Karpas-422 (cell line): ENCODE measurements around the gene CHN2. TPM values are rescaled to one million over a fixed set of nuclear protein-coding genes. Genes with fewer than 3 reads are reported as not detected.

Experiments
- DNase-seq: peaks from one replicate; pipeline ENCODE4 v3.0.0-alpha.2; 2015
- H2AFZ ChIP-seq: fragments of 200-600 bp; sonication (generic); 2 replicates; pipeline ENCODE4 v1.6.1; 2014; ENCODE audit warnings: antibody characterized with exemption, low read length, mixed read lengths
- H3K27ac ChIP-seq: fragments of 200-600 bp; sonication (generic); 2 replicates; pipeline ENCODE4 v1.5.1; 2014; ENCODE audit warnings: mild to moderate bottlenecking, low read length, moderate library complexity
- H3K27me3 ChIP-seq: fragments of 200-600 bp; sonication (generic); 2 replicates; pipeline ENCODE4 v1.6.1; 2014; ENCODE audit warnings: low read length, mixed read lengths
- H3K36me3 ChIP-seq: fragments of 200-600 bp; sonication (generic); 2 replicates; pipeline ENCODE4 v1.6.1; 2014; ENCODE audit warnings: low read length, mixed read lengths; ENCODE audit not compliant: insufficient read depth
- H3K4me1 ChIP-seq: fragments of 200-600 bp; sonication (generic); 2 replicates; pipeline ENCODE4 v1.6.1; 2014; ENCODE audit warnings: mild to moderate bottlenecking, low read length, mixed read lengths
- H3K4me2 ChIP-seq: fragments of 200-600 bp; sonication (generic); 2 replicates; pipeline ENCODE4 v1.6.1; 2014; ENCODE audit warnings: low read length, low read depth, mild to moderate bottlenecking; ENCODE audit not compliant: poor library complexity, severe bottlenecking
- H3K4me3 ChIP-seq: fragments of 200-600 bp; sonication (generic); 2 replicates; pipeline ENCODE4 v1.5.1; 2014; ENCODE audit warnings: mild to moderate bottlenecking, antibody characterized with exemption, low read length, mixed read lengths
- H3K79me2 ChIP-seq: fragments of 200-600 bp; sonication (generic); 2 replicates; pipeline ENCODE4 v1.6.1; 2014; ENCODE audit warnings: mild to moderate bottlenecking, low read length, mixed read lengths
- H3K9ac ChIP-seq: fragments of 200-600 bp; sonication (generic); 2 replicates; pipeline ENCODE4 v1.6.0; 2014; ENCODE audit warnings: low read length
- H3K9me2 ChIP-seq: fragments of 200-600 bp; sonication (generic), shearing (Covaris generic); replicated peaks from 2 replicates; pipeline ENCODE4 v1.6.0; 2014; ENCODE audit warnings: mild to moderate bottlenecking, low read length, moderate library complexity; ENCODE audit not compliant: insufficient read depth
- H3K9me3 ChIP-seq: fragments of 300-700, 200-600 bp; sonication (generic); 2 replicates; pipeline ENCODE4 v1.6.1; 2014; ENCODE audit warnings: low read length, mixed read lengths
- H4K20me1 ChIP-seq: fragments of 200-600 bp; sonication (generic); 2 replicates; pipeline ENCODE4 v1.6.1; 2014; ENCODE audit warnings: mild to moderate bottlenecking, antibody characterized with exemption, low read length, low read depth; ENCODE audit not compliant: insufficient read depth
- total RNA-seq: library from RNA; depleted of rRNA; stranded (reverse); fragments of >200 nt; shearing (Covaris generic); gene quantifications from 2 replicates; pipeline ENCODE4 v1.2.3, GENCODE V29; 2014; ENCODE audit warnings: low replicate concordance

CHN2 gene
- total RNA-seq, 1 experiment from 2014 or later: 9.1 TPM

GRCh38 chr7:29386196-29386765 is 191.7 kb downstream of the CHN2 start:
- H3K36me3 ChIP-seq: no peaks in the 10 kb centered on the region
- no peaks in the 10 kb centered on the region for H4K20me1 ChIP-seq
- no peak overlapping the region for H3K4me2 ChIP-seq
- no peak for DNase-seq
- H3K27ac ChIP-seq: no peak overlapping the region
- H3K4me1 ChIP-seq: peaks cover 4% of the 10 kb centered on the region; the same call in 1 of the 2 replicates
- H3K9me2 ChIP-seq: no peaks in the 10 kb centered on the region
- no peak overlapping the region for H2AFZ ChIP-seq
- no peaks in the 10 kb centered on the region for H3K79me2 ChIP-seq
- no peak overlapping the region for H3K9ac ChIP-seq
- no peak overlapping the region for H3K4me3 ChIP-seq
- H3K27me3 ChIP-seq: 0 out of 2 replicates have a peak, but pooled peaks cover 2% of the 10 kb centered on the region
- H3K9me3 ChIP-seq: no peaks in the 10 kb centered on the region

GRCh38 chr7:29391262-29391661 is 196.7 kb downstream of the CHN2 start:
- Histone ChIP-seq H2AFZ (no peak overlapping the region), H3K36me3 (no peaks in the 10 kb centered on the region), H3K4me2 (no peak overlapping the region), H3K4me1 (peaks cover 21% of the 10 kb centered on the region), H3K9ac (no peak overlapping the region), H3K79me2 (no peaks in the 10 kb centered on the region), H3K9me2 (no peaks in the 10 kb centered on the region), H3K27me3 (no peaks in the 10 kb centered on the region), H3K27ac (no peak overlapping the region), H3K9me3 (no peaks in the 10 kb centered on the region), H4K20me1 (no peaks in the 10 kb centered on the region), H3K4me3 (no peak overlapping the region)
- no peak for DNase-seq

- Histone ChIP-seq H2AFZ (no peak overlapping the region), H3K79me2 (no peaks in the 10 kb centered on the region), H3K9me3 (no peaks in the 10 kb centered on the region), H3K4me3 (no peak overlapping the region), H3K27ac (no peak overlapping the region), H3K36me3 (no peaks in the 10 kb centered on the region), H3K4me2 (no peak overlapping the region), H3K27me3 (no peaks in the 10 kb centered on the region), H4K20me1 (no peaks in the 10 kb centered on the region), H3K9me2 (no peaks in the 10 kb centered on the region), H3K9ac (no peak overlapping the region), H3K4me1 (peaks cover 21% of the 10 kb centered on the region)
- DNase-seq: no peak
Measured at GRCh38 chr7:29394321-29394720, 199.7 kb downstream of the CHN2 start.

DNA sequence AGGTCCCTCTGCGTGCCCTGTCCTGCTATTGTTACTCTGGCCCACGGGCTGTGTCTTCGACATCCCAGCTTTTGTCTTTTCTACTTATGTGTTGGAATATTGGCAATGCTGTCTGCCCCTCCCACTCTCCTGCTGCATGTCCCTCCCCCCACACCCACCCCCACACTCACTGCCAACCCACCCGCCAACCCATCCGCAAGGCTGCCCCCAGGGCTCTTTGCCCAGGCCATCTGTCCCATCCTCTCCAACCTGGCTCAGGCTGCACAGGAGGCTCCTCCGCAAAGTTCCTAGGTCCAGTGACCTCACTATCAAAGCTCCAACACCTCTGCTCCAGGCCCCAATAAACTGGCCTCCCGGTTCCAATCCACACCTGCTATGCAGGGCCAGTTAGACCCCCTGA is 202.0 kb downstream of the CHN2 start:
- no peak overlapping the region for H2AFZ ChIP-seq
- DNase-seq: no peak
- H3K36me3 ChIP-seq: no peaks in the 10 kb centered on the region
- no peaks in the 10 kb centered on the region for H3K9me3 ChIP-seq
- H3K27me3 ChIP-seq: no peaks in the 10 kb centered on the region
- H3K9ac ChIP-seq: no peak overlapping the region
- no peaks in the 10 kb centered on the region for H3K79me2 ChIP-seq
- H3K9me2 ChIP-seq: no peaks in the 10 kb centered on the region
- H4K20me1 ChIP-seq: no peaks in the 10 kb centered on the region
- no peak overlapping the region for H3K4me3 ChIP-seq
- H3K4me2 ChIP-seq: no peak overlapping the region
- no peak overlapping the region for H3K27ac ChIP-seq
- H3K4me1 ChIP-seq: peaks cover 14% of the 10 kb centered on the region

DNA sequence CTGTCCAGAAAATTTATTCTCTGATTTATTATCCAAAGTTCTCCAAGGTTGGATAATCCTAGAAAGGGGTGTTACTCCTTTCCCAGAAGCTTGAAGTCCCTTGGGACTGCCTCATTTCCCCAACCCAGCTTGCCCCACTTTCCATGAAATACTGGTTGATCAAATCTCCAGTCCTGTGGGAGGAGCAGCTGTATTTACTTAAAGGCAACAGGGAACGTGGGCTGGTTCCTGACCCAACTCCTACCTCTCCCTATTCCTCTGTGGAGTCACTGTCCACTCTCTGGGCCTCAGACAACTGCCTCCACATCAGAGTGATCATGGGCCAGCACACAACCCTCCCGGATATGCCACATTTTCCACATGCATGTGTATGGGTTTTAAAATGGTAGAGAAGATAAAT is 202.8 kb downstream of the CHN2 start:
- no peak for DNase-seq
- Histone ChIP-seq H3K4me1 (peaks cover 5% of the 10 kb centered on the region), H3K27ac (no peak overlapping the region), H3K27me3 (no peaks in the 10 kb centered on the region), H3K4me2 (no peak overlapping the region), H3K9me3 (no peaks in the 10 kb centered on the region), H2AFZ (no peak overlapping the region), H3K36me3 (no peaks in the 10 kb centered on the region), H3K9ac (no peak overlapping the region), H3K9me2 (no peaks in the 10 kb centered on the region), H4K20me1 (no peaks in the 10 kb centered on the region), H3K79me2 (no peaks in the 10 kb centered on the region), H3K4me3 (no peak overlapping the region)

DNA sequence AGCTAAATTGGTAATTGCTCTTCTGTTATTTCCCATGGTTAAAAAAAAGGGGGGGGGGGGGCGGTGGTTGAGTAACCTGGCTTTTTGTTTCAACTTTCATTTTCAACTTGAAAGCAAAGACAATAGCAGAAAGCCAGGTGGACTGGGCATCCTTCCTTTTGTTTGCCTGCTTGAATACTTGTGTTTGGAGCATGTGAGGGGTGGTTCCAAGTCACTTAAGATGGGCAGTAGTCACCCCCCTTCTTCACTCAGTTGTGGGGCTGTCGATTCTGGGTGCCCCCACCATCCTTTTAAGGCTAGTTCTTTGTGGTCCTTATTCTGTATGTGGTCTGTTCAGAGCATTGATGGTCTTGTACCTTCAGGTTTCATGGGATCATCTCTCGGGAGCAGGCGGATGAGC is 203.4 kb downstream of the CHN2 start:
- no peaks in the 10 kb centered on the region for H4K20me1 ChIP-seq
- no peak for DNase-seq
- H3K4me1 ChIP-seq: no peaks in the 10 kb centered on the region; the same call in 1 of the 2 replicates
- no peak overlapping the region for H3K27ac ChIP-seq
- no peaks in the 10 kb centered on the region for H3K27me3 ChIP-seq
- H3K36me3 ChIP-seq: no peaks in the 10 kb centered on the region
- H3K9me3 ChIP-seq: no peaks in the 10 kb centered on the region
- no peak overlapping the region for H3K4me3 ChIP-seq
- no peak overlapping the region for H2AFZ ChIP-seq
- no peaks in the 10 kb centered on the region for H3K79me2 ChIP-seq
- H3K9ac ChIP-seq: no peak overlapping the region
- H3K4me2 ChIP-seq: no peak overlapping the region
- H3K9me2 ChIP-seq: no peaks in the 10 kb centered on the region

GRCh38 chr7:29400437-29400836 is 205.9 kb downstream of the CHN2 start:
- DNase-seq: no peak
- no peak overlapping the region for H3K4me3 ChIP-seq
- no peak overlapping the region for H3K4me2 ChIP-seq
- 0 out of 2 replicates have a peak, but pooled peaks cover 2% of the 10 kb centered on the region for H3K4me1 ChIP-seq
- no peak overlapping the region for H3K9ac ChIP-seq
- H3K27me3 ChIP-seq: no peaks in the 10 kb centered on the region; the same call in 1 of the 2 replicates
- no peaks in the 10 kb centered on the region for H4K20me1 ChIP-seq
- no peaks in the 10 kb centered on the region for H3K36me3 ChIP-seq
- H2AFZ ChIP-seq: no peak overlapping the region
- no peaks in the 10 kb centered on the region for H3K79me2 ChIP-seq
- H3K27ac ChIP-seq: no peak overlapping the region
- H3K9me3 ChIP-seq: no peaks in the 10 kb centered on the region
- no peaks in the 10 kb centered on the region for H3K9me2 ChIP-seq

- no peak overlapping the region for H3K4me3 ChIP-seq
- no peak overlapping the region for H3K9ac ChIP-seq
- no peaks in the 10 kb centered on the region for H3K9me2 ChIP-seq
Measured at GRCh38 chr7:29401769-29402168, 207.2 kb downstream of the CHN2 start.

More at GRCh38 chr7:29401769-29402168, 207.2 kb downstream of the CHN2 start:
- H3K9me3 ChIP-seq: no peaks in the 10 kb centered on the region
- H3K79me2 ChIP-seq: no peaks in the 10 kb centered on the region
- H3K27ac ChIP-seq: no peak overlapping the region
- no peaks in the 10 kb centered on the region for H3K36me3 ChIP-seq
- H3K4me2 ChIP-seq: no peak overlapping the region
- no peaks in the 10 kb centered on the region; the same call in 1 of the 2 replicates for H3K27me3 ChIP-seq
- H2AFZ ChIP-seq: no peak overlapping the region
- DNase-seq: no peak
- no peaks in the 10 kb centered on the region for H4K20me1 ChIP-seq
- H3K4me1 ChIP-seq: peaks cover 8% of the 10 kb centered on the region; the same call in 1 of the 2 replicates
